Transverse colon (tissue), 4 donors: ENCODE results near the gene KLF5. TPM values are rescaled to one million over a fixed set of nuclear protein-coding genes. Genes with fewer than 3 reads are reported as not detected.
"Not testable (repeated sequence)": the region's sequence is repeated elsewhere in the genome, so short reads cannot be mapped to it uniquely, and the experiment has no call there.

ENCODE experiments used
- DNase-seq: peaks from one replicate; pipeline ENCODE4 v3.0.0-alpha.2; 2019
- H3K27ac ChIP-seq, 4 donors: fragments of 200-600 bp; sonication (generic); 2 replicates each; pipeline ENCODE4 v1.5.1; 2016 to 2018; ENCODE audit warnings: inconsistent platforms in 4 of 4
- H3K27me3 ChIP-seq: fragments of 200-600 bp; sonication (generic); 2 replicates; pipeline ENCODE4 v1.5.1; 2017; ENCODE audit warnings: inconsistent platforms
- H3K36me3 ChIP-seq, 4 donors: fragments of 200-600 bp; sonication (generic); 2 replicates each; pipeline ENCODE4 v1.5.1; 2017 to 2019; ENCODE audit warnings: inconsistent platforms in 4 of 4
- H3K4me1 ChIP-seq, 4 donors: fragments of 200-600 bp; sonication (generic); 2 replicates each; pipeline ENCODE4 v1.5.1; 2017 to 2020; ENCODE audit warnings: inconsistent platforms in 4 of 4
- H3K4me3 ChIP-seq, 4 donors: fragments of 200-600 bp; sonication (generic); 1 replicate in 1 of 4; 2 replicates in 3 of 4; pipeline versions ENCODE4 v1.5.1 to v1.6.1; 2017 to 2019; ENCODE audit warnings: inconsistent platforms in 4 of 4
- H3K9me3 ChIP-seq, 2 donors: fragments of 200-600 bp; sonication (generic); 2 replicates each; pipeline ENCODE4 v1.5.1; 2017 to 2019; ENCODE audit warnings: inconsistent platforms in 2 of 2
- CTCF ChIP-seq, 5 experiments: fragments of 200-600 bp in 3 of 5; fragments of 450-650 bp in 2 of 5; sonication (generic) in 3 of 5; IDR thresholded peaks; 1 replicate in 2 of 5; 2 replicates in 3 of 5; pipeline ENCODE4 v1.5.1; 2016 to 2017; ENCODE audit warnings: antibody characterized with exemption in 5 of 5, inconsistent platforms in 3 of 5, mild to moderate bottlenecking in 2 of 5, moderate library complexity in 1 of 5
- EP300 ChIP-seq: sonication (generic); formaldehyde crosslinking; IDR thresholded peaks from one replicate; pipeline ENCODE4 v1.6.1; 2017; ENCODE audit warnings: antibody characterized with exemption, low read depth
- POLR2A ChIP-seq: fragments of 450-650 bp; IDR thresholded peaks from one replicate; pipeline ENCODE4 v1.6.1; 2016; ENCODE audit warnings: antibody characterized with exemption, mild to moderate bottlenecking, moderate library complexity
- POLR2AphosphoS5 ChIP-seq, 3 donors: sonication (generic); formaldehyde crosslinking; IDR thresholded peaks; one replicate each; pipeline ENCODE4 v1.6.1; 2016; ENCODE audit warnings: antibody characterized with exemption in 3 of 3
- WGBS, 2 donors: methylation state at CpG; one replicate each; pipeline ENCODE4 v1.1.5; 2018; ENCODE audit warnings: low coverage in 1 of 2; 5-methylcytosine and 5-hydroxymethylcytosine counted together
- in situ Hi-C, 4 donors: fragments of 200-750 bp; cut with MboI; loops; one replicate each; pipeline versions ENCODE4 v1.15.0 to v1.15.1; 2017; ENCODE audit warnings: low sequenced_read_pairs in 3 of 4, low pct_ligation_motif_present in 1 of 4, low pct_unique_long_range_greater_than_20kb in 1 of 4
- intact Hi-C: fragments of 100-400 bp; cut with DNase I; formaldehyde crosslinking; loops from one replicate; pipeline ENCODE4 v1.15.1; 2023; ENCODE audit warnings: low total_unique reads
- total RNA-seq, 4 donors: library from RNA; depleted of rRNA; stranded (reverse); fragments of >200 nt; gene quantifications; one replicate each; pipeline ENCODE4 v1.1.0, GENCODE V29; 2016

Gene KLF5
- total RNA-seq, 4 donors from 2014 or later = 192 to 334 (median 270) TPM

GRCh38 chr13:73045031-73045430 lies 13.8 kb upstream of the KLF5 start:
- 49 to 60% methylated on average over 6 of the region's 6 CpGs for WGBS, 2 donors
- H3K27ac ChIP-seq = peak overlapping the region; percentile 66 to 76 (median 70)
- DNase-seq = no peak

GRCh38 chr13:73048615-73049014 lies 10.2 kb upstream of the KLF5 start:
- H3K9me3 ChIP-seq, intact Hi-C loops, H3K27ac ChIP-seq, H3K4me3 ChIP-seq, in situ Hi-C loops, DNase-seq, H3K36me3 ChIP-seq, H3K27me3 ChIP-seq, H3K4me1 ChIP-seq: not testable (repeated sequence)
- 58 to 85% methylated on average over 2 of the region's 2 CpGs for WGBS, 2 donors

More at GRCh38 chr13:73045031-73045430, 13.8 kb upstream of the KLF5 start:
- Histone ChIP-seq H3K36me3 (no peaks in the 10 kb centered on the region), H3K4me1 (peaks cover 0 to 19% (median 7%) of the 10 kb centered on the region in 4 donors), H3K27me3 (no peaks in the 10 kb centered on the region), H3K4me3 (peak overlapping the region in 1 of 4 donors; percentile 6), H3K9me3 (no peaks in the 10 kb centered on the region)
- in situ Hi-C loops (no loop called here), intact Hi-C loops (no loop called here)
- TF ChIP-seq CTCF (IDR thresholded peaks at IDR 0.05) = no peak
- peak in 1 of 3 donors; percentile 49 for TF ChIP-seq POLR2AphosphoS5 (IDR thresholded peaks at IDR 0.05)
- TF ChIP-seq POLR2A = no peak
- no peak for TF ChIP-seq EP300

GRCh38 chr13:73054712-73055111 lies 4.1 kb upstream of the KLF5 start:
- no peaks in the 10 kb centered on the region for H3K9me3 ChIP-seq
- TF ChIP-seq EP300 = no peak
- peak in 2 of 3 donors; percentile 58 to 83 for TF ChIP-seq POLR2AphosphoS5 (IDR thresholded peaks at IDR 0.05)
- peak; percentile 44 for TF ChIP-seq POLR2A
- peaks cover 3% of the 10 kb centered on the region for H3K27me3 ChIP-seq
- intact Hi-C loops (no loop called here), in situ Hi-C loops (loop anchor here in 2 of 4 donors (10.0 to 25.0 kb wide), 3 partner anchors 408 to 658 kb away; no protein-coding TSS in a partner anchor)
- DNase-seq = no peak
- 41 to 48% methylated on average over 5 of the region's 5 CpGs for WGBS, 2 donors
- peaks cover 0 to 16% (median 4%) of the 10 kb centered on the region in 4 donors for H3K4me1 ChIP-seq
- H3K36me3 ChIP-seq = no peaks in the 10 kb centered on the region
- peak overlapping the region; percentile 81 to 91 (median 86) for H3K27ac ChIP-seq
- no peak overlapping the region for H3K4me3 ChIP-seq

GRCh38 chr13:73055813-73056564 lies 2.8 kb upstream of the KLF5 start:
- Histone ChIP-seq H3K9me3 (no peaks in the 10 kb centered on the region), H3K4me3 (peak overlapping the region in 2 of 4 donors; percentile 78 to 97), H3K27ac (peak overlapping the region; percentile 81 to 91 (median 86)), H3K4me1 (peaks cover 0 to 16% (median 4%) of the 10 kb centered on the region in 4 donors), H3K27me3 (peaks cover 3% of the 10 kb centered on the region), H3K36me3 (no peaks in the 10 kb centered on the region)
- no peak for DNase-seq
- in situ Hi-C loops = loop anchor here in 2 of 4 donors (10.0 to 25.0 kb wide), 3 partner anchors 406 to 656 kb away; no protein-coding TSS in a partner anchor
- WGBS, 2 donors = 31 to 40% methylated on average over 7 to 8 of the region's 8 CpGs
- intact Hi-C loops = no loop called here
- TF ChIP-seq POLR2AphosphoS5 (IDR thresholded peaks at IDR 0.05) (peak in 1 of 3 donors; percentile 25), EP300 (no peak)

GRCh38 chr13:73056565-73056962 lies 2.2 kb upstream of the KLF5 start:
- Histone ChIP-seq H3K27ac (peak overlapping the region; percentile 81 to 91 (median 86)), H3K36me3 (no peaks in the 10 kb centered on the region), H3K27me3 (peaks cover 3% of the 10 kb centered on the region), H3K9me3 (no peaks in the 10 kb centered on the region), H3K4me1 (peaks cover 0 to 16% (median 4%) of the 10 kb centered on the region in 4 donors), H3K4me3 (peak overlapping the region in 2 of 4 donors; percentile 78 to 97)
- in situ Hi-C loops (loop anchor here in 2 of 4 donors (10.0 to 25.0 kb wide), 3 partner anchors 406 to 656 kb away; no protein-coding TSS in a partner anchor), intact Hi-C loops (no loop called here)
- TF ChIP-seq POLR2AphosphoS5 (IDR thresholded peaks at IDR 0.05) (no peak), POLR2A (no peak), CTCF (IDR thresholded peaks at IDR 0.05) (no peak), EP300 (no peak)
- DNase-seq = no peak
- WGBS, 2 donors = 51 to 60% methylated on average over 4 of the region's 4 CpGs
